GM19240 (cell line): ENCODE measurements around the gene CIAPIN1.

Experiments
- DNase-seq: peaks from one replicate; pipeline ENCODE4 v3.0.0; 2011; ENCODE audit warnings: low spot score; ENCODE audit not compliant: insufficient read length

The CIAPIN1 gene

GRCh38 chr16:57383276-57384247 is 63.6 kb downstream of the CIAPIN1 start:
- no peak for DNase-seq

GRCh38 chr16:57382535-57383275 is 64.5 kb downstream of the CIAPIN1 start:
- no peak for DNase-seq

DNA sequence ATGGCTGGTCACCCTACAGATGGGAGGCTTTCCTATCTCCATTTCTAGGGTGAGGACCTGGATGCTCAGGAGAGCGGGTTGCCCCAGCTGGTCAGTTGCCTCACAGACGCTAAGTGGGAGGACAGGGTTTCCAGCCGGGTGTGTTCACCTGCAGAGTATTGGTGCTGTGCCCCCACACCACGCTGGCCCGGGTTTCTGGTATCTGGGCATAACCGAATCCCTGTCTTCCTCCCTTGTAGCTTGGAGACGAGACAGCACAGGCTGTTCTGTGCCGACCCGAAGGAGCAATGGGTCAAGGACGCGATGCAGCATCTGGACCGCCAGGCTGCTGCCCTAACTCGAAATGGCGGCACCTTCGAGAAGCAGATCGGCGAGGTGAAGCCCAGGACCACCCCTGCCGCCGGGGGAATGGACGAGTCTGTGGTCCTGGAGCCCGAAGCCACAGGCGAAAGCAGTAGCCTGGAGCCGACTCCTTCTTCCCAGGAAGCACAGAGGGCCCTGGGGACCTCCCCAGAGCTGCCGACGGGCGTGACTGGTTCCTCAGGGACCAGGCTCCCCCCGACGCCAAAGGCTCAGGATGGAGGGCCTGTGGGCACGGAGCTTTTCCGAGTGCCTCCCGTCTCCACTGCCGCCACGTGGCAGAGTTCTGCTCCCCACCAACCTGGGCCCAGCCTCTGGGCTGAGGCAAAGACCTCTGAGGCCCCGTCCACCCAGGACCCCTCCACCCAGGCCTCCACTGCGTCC is 65.2 kb downstream of the CIAPIN1 start:
- no peak for DNase-seq

DNA sequence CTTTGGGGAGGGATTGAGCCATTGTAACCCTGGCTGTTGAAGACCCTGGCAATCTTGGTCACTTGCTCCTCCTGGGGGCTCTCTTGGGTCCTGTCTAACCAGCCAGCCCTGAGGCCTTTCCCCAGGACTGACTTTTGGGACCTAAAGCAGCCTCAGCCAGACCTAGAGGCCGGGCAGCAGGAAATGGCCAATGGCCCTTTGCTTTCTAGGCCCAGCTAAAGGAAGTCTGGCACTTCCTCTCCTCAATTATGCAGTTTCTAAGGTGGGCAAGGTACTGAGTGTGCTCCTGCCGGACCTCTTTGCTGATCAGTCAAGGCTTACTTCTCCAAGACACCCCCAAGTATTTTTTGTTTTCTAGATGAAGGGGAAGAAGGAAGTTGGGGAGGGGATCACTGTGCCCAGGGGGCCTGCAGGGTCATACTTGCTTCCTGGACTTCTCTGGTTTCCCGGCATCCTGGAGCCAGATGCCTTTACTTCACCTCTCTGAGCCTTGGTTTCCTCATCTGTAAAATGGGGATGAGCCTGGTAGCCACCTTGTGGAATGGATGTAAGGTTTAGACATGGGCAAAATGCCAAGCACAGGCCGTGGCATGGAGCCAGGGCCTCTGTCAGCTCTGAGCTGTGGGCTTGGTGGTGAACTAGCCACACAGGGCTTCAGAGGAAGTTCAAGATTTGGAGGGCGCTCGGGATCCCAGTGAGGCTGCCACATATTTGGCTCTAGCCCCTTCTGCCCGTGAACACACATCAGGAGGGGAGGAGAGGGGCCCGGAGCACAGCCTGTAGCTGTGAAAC is 66.3 kb downstream of the CIAPIN1 start:
- no peak for DNase-seq

GRCh38 chr16:57379579-57379978 is 67.6 kb downstream of the CIAPIN1 start:
- DNase-seq: no peak
